Activated B cell treated with CpG ODN at 0.5 μM for 24 hours (primary cell): ENCODE data around the gene PANX2. TPM values are rescaled to one million over a fixed set of nuclear protein-coding genes. Genes with fewer than 3 reads are reported as not detected.

Experiments
- ATAC-seq: fragments of 200-7000 bp; cut with Tn5 transposase; one replicate; pipeline ENCODE4 v1.10.0; 2021; ENCODE audit warnings: low read depth, mild to moderate bottlenecking, moderate library complexity
- CTCF ChIA-PET: fragments of 350-600 bp; sonication (Branson Sonifier 250); formaldehyde crosslinking; loops from one replicate; lab custom pipeline; 2021; ENCODE audit warnings: antibody characterized with exemption; lab: Charles Lee
- POLR2A ChIA-PET: fragments of 350-600 bp; sonication (Branson Sonifier 250); formaldehyde crosslinking; loops from one replicate; lab custom pipeline; 2021; ENCODE audit warnings: antibody characterized with exemption; lab: Charles Lee
- DNase-seq: peaks from one replicate; pipeline ENCODE4 v3.0.0; 2022
- H3K27ac Mint-ChIP-seq: one replicate; pipeline ENCODE4 v1.8.0; 2020; ENCODE audit warnings: mixed read lengths
- H3K27me3 Mint-ChIP-seq: one replicate; pipeline ENCODE4 v1.8.0; 2021; ENCODE audit warnings: mixed read lengths
- H3K36me3 Mint-ChIP-seq: one replicate; pipeline ENCODE4 v1.8.0; 2021; ENCODE audit warnings: low read depth, mixed read lengths
- H3K4me1 Mint-ChIP-seq: one replicate; pipeline ENCODE4 v1.8.0; 2021; ENCODE audit warnings: mixed read lengths
- H3K4me3 Mint-ChIP-seq: one replicate; pipeline ENCODE4 v1.8.0; 2020; ENCODE audit warnings: mild to moderate bottlenecking, mixed read lengths
- H3K9me3 Mint-ChIP-seq: one replicate; pipeline ENCODE4 v1.8.0; 2020; ENCODE audit warnings: mixed read lengths
- intact Hi-C: fragments of 100-400 bp; cut with micrococcal nuclease; formaldehyde crosslinking; loops from one replicate; pipeline ENCODE4 v1.15.1; 2024
- total RNA-seq: library from RNA; stranded (reverse); gene quantifications from 2 replicates; pipeline ENCODE4 v1.2.3, GENCODE V29; 2022
- TF ChIP-seq, protein P1 (sequence below): fragments of 200-600 bp; IDR thresholded peaks from one replicate; pipeline ENCODE4 v1.8.0; 2022; ENCODE audit warnings: antibody characterized with exemption, mild to moderate bottlenecking

The PANX2 gene
- total RNA-seq, 1 donor from 2014 or later = 0.27 TPM

GRCh38 chr22:50229370-50229769 lies 58.8 kb downstream of the PANX2 start:
- Mint-ChIP-seq H3K4me1 (no peaks in the 10 kb centered on the region), H3K4me3 (no peak overlapping the region), H3K9me3 (no peaks in the 10 kb centered on the region), H3K27ac (no peak overlapping the region), H3K27me3 (no peaks in the 10 kb centered on the region), H3K36me3 (peaks cover 62% of the 10 kb centered on the region)
- no peak for DNase-seq
- TF ChIP-seq, protein P1, sequence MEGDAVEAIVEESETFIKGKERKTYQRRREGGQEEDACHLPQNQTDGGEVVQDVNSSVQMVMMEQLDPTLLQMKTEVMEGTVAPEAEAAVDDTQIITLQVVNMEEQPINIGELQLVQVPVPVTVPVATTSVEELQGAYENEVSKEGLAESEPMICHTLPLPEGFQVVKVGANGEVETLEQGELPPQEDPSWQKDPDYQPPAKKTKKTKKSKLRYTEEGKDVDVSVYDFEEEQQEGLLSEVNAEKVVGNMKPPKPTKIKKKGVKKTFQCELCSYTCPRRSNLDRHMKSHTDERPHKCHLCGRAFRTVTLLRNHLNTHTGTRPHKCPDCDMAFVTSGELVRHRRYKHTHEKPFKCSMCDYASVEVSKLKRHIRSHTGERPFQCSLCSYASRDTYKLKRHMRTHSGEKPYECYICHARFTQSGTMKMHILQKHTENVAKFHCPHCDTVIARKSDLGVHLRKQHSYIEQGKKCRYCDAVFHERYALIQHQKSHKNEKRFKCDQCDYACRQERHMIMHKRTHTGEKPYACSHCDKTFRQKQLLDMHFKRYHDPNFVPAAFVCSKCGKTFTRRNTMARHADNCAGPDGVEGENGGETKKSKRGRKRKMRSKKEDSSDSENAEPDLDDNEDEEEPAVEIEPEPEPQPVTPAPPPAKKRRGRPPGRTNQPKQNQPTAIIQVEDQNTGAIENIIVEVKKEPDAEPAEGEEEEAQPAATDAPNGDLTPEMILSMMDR = no peak
- intact Hi-C loops = no loop called here
- no peak for ATAC-seq
- CTCF ChIA-PET = no interaction called here
- POLR2A ChIA-PET = no interaction called here

Other genes with a start within 250 kb of the PANX2 start
- gene PIM3, start 210.0 kb upstream of the PANX2 start, total RNA-seq = 79.8 and 91.7 TPM in 2 replicates
- gene IL17REL, start 158.0 kb upstream of the PANX2 start, total RNA-seq = 0.15 and 0.31 TPM in 2 replicates
- gene TTLL8, start 112.4 kb upstream of the PANX2 start, total RNA-seq = not detected in 2 replicates
- not detected in 2 replicates for gene MLC1, start 85.3 kb upstream of the PANX2 start, total RNA-seq
- gene MOV10L1, start 80.7 kb upstream of the PANX2 start, total RNA-seq = not detected in 2 replicates
- 80.6 and 86.4 TPM in 2 replicates for gene TRABD, start 15.2 kb downstream of the PANX2 start, total RNA-seq
- 33.9 and 39.0 TPM in 2 replicates for gene SELENOO, start 30.3 kb downstream of the PANX2 start, total RNA-seq
- 87.5 and 103 TPM in 2 replicates for gene TUBGCP6, start 74.3 kb downstream of the PANX2 start, total RNA-seq
- gene HDAC10, start 80.5 kb downstream of the PANX2 start, total RNA-seq = 65.0 and 68.2 TPM in 2 replicates
- 4.1 and 4.4 TPM in 2 replicates for gene MAPK12, start 91.0 kb downstream of the PANX2 start, total RNA-seq
- 10.7 and 11.3 TPM in 2 replicates for gene MAPK11, start 99.6 kb downstream of the PANX2 start, total RNA-seq
- gene PLXNB2, start 136.9 kb downstream of the PANX2 start, total RNA-seq = 18.6 and 20.6 TPM in 2 replicates
- 3.2 and 5.2 TPM in 2 replicates for gene DENND6B, start 156.3 kb downstream of the PANX2 start, total RNA-seq
- 64.0 and 77.3 TPM in 2 replicates for gene PPP6R2, start 172.6 kb downstream of the PANX2 start, total RNA-seq